ENCODE data around the gene C10orf105.

C10orf105 gene

DNA sequence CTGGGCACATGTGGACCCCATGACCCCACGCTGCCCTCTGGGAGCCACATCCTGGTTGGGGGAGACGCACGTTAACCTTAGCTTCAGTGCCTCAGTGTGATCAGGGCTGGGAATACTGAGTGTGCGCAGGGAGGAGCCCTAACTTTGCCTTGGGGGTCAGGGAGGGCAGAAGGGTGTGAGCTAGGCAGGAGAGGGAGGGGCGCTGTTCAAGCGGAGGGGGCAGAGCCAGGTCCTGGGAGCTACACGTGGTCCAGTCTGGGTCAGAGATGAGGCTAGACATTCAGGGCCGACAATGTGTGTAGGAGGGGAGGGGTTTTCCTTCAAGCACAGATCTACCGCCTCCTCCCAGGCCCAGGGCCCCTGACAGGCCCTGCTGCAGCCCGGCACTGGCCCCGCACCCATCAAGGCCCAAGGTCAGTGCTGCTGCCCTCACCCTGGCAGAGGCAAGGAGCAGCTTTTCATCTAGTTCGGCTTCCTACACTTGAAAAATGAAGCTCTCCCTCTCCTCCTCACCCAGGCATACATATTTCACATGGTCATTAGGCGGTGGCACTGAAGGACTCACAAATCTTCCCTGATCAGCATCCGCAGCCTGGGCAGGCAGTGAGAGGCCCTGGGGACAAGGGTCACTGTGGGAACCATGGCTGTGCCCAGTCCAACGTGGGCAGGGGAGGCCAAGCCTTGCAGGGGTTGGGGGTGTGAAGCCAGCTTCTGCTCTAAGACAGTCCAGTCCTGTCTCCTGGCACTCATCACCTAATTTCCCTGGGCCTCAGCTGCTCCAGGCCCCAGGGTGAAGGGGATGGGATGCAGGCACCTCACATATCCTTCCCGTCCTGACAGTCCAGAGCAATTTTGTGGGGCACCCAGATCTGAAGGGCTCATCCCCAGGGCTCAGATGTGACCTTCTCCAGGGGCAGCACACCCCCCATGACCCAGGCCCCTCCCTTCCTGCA is 47.3 kb downstream of the C10orf105 start:
- no peak for DNase-seq

DNA sequence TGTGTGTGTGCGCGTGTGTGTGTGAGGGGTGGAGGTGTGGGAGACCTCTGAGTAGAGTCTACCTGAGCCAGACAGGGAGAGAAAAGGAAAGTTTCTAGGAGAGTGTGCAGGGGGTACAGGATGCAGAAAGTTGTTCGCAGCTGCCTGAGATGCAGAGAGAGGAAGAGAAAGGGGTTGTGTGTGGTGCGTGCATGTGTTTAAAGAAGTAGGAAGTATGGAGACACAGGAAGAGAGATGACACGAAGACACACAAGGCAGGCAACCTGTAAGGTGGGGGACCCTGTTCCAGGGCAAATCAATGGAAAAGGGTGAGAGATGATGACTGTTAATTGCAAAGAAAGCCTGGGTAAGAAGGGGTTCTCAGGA is 52.2 kb downstream of the C10orf105 start:
- no peak for DNase-seq

DNA sequence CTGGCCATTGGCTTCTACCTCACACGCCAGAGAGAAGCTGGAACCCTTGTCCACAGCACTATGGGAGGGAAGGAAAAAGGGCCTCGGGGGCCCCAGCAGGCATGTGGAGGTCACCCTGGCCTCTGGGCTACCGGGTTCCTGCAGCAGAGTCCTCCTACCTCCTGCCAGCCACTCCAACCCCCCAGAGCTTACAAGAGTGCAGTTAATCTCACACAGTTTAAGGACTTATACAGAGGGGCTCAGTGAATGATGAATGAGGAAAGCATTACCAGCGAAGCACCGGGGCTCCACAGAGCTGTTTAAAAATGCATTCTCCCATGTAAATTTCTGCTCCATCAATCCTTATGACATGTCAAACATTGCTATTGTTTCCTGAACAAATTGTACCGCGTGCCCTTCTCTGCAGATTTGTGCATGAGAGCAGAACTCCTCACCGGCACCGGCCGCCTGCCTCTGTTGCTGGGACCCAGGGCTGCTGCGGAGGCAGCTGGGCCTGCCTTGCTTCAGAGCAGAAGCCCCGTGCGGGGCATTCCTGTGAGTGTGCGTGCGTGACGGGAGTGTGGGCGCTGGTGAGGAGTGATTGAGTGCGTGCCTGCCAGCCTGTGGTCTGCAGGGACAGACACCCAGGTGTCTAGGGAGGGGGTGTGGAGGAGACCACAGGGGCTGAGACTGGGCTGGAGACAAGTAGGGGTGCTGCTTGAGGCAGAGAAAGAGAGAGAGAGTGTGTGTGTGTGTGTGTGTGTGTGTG is 52.8 kb downstream of the C10orf105 start:
- no peak for DNase-seq

DNA sequence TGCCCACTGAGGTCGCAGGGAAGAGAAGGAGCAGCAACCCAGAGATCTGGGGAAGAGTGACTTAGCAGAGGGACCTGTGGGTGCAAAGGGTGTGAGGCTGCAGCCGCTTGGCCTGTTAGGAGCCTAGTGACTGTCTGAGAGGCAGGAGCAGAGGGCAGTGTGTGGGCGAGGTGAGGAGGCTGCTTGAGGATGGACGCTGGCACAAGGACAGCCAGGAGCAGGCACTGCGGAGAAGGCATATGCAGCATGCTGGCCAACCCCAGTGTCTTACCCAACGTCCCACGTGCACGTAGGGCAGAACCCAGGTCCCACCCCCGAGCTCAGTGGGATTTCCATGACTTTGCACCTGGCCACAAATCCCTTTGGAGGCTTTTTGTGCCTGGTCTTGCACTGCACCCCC is 54.1 kb downstream of the C10orf105 start:
- DNase-seq, result no peak

DNA sequence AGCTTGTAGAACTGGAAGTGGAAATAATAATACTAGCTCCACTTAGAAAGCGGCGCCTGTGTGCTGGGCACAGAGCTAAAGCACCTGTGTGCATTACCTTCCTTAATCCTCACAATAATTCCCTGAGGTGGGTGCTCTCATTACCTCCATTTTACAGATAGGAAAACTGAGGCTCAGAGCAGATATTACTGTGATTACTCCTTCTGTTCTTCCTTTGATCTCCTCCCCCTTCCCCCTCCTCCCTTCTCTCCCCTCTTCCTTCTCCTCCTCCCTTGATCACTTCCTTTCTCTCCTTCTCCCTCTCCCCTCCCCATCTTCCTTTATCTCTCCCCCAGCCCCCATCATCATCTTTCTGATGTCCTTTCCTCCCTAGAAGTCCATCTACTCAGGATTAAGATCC is 55.0 kb downstream of the C10orf105 start:
- no peak for DNase-seq

DNA sequence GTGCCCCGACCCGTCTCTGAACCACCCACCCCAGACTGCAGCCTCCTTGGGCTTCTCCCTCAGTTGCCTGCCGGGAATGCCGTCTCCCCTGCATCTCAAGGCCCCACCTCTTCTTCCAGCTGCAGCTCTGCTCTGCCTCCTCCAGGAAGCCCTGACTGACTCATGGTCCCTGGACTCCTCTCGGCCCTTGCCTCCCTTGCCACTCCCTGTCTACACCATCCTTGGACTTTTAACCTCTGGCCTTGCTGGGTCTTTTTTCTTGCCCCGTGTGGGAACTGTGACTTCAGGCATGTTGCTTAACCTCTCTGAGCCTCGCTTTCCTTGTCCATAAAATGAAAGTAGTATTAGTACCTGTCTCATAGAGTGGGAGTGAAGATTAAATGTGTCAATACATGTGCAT is 56.3 kb downstream of the C10orf105 start:
- DNase-seq, result no peak

DNA sequence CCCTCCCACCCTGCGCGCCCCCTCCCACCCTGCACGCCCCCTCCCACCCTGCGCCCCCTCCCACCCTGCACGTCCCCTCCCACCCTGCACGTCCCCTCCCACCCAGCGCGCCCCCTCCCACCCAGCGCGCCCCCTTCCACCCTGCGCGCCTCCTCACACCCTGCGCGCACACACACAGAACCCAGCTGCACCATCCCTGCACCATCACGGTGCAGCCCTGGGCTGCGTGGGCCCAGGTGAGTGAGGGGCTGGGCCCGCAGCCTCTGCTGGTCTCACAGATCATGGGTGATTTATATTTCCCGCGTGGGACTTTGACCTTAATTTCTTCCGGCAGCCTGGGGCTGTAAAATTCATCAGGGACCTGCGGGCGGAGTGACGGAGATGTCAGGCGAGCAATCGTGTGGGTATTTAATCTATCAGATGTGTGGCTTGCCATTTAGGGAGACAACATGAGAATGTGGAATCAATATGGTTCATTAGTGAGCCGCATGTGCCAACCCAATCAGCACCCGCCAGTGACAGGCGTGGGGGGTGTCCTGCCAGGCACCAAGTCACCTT is 57.7 kb downstream of the C10orf105 start:
- no peak for DNase-seq
